OCI-LY7 (cell line): ENCODE data around the gene MAP1LC3B. TPM values are rescaled to one million over a fixed set of nuclear protein-coding genes. Genes with fewer than 3 reads are reported as not detected.
"Not testable (repeated sequence)": the region's sequence is repeated elsewhere in the genome, so short reads cannot be mapped to it uniquely, and the experiment has no call there.

Experiments
- BruUV-seq: library from RNA; stranded (reverse); fragments of 400-500 nt; replicated peaks from 2 replicates; lab custom pipeline; 2021; lab: Mats Ljungman, UMichigan
- CTCF ChIA-PET: fragments of 300-600 bp; sonication (Branson Sonifier 250); formaldehyde crosslinking; loops from one replicate; lab custom pipeline; 2022; ENCODE audit warnings: antibody characterized with exemption; ENCODE audit not compliant: unreplicated experiment; lab: Charles Lee
- POLR2A ChIA-PET: fragments of 300-600 bp; sonication (Branson Sonifier 250); formaldehyde crosslinking; loops from one replicate; lab custom pipeline; 2022; ENCODE audit warnings: antibody characterized with exemption; lab: Charles Lee
- DNase-seq: peaks from one replicate; pipeline ENCODE4 v3.0.0-alpha.2; 2015; ENCODE audit warnings: low spot score
- H2AFZ ChIP-seq: fragments of 200-600 bp; sonication (generic), shearing (Covaris generic); 2 replicates; pipeline ENCODE4 v1.6.1; 2014; ENCODE audit warnings: mild to moderate bottlenecking, antibody characterized with exemption, low read length, moderate library complexity
- H3K27ac ChIP-seq: fragments of 200-600 bp; sonication (generic); 2 replicates; pipeline ENCODE4 v1.5.1; 2014; ENCODE audit warnings: mixed run types, low read depth, mild to moderate bottlenecking, moderate library complexity, low read length, inconsistent platforms; ENCODE audit not compliant: poor library complexity, severe bottlenecking
- H3K36me3 ChIP-seq: fragments of 200-600 bp; sonication (generic); 2 replicates; pipeline ENCODE4 v1.6.1; 2014; ENCODE audit warnings: mild to moderate bottlenecking, antibody characterized with exemption, low read length, moderate library complexity, mixed read lengths; ENCODE audit not compliant: insufficient read depth
- H3K4me1 ChIP-seq: fragments of 200-600 bp; sonication (generic); 2 replicates; pipeline ENCODE4 v1.5.1; 2014; ENCODE audit warnings: mild to moderate bottlenecking, low read length; ENCODE audit not compliant: insufficient read depth, poor library complexity, severe bottlenecking
- H3K4me2 ChIP-seq: fragments of 200-600 bp; sonication (generic); 2 replicates; pipeline ENCODE4 v1.6.1; 2014; ENCODE audit warnings: mild to moderate bottlenecking, low read length
- H3K4me3 ChIP-seq: fragments of 200-600 bp; sonication (generic); 2 replicates; pipeline ENCODE4 v1.5.1; 2014; ENCODE audit warnings: mild to moderate bottlenecking, low read depth, low read length; ENCODE audit not compliant: poor library complexity, severe bottlenecking
- H3K79me2 ChIP-seq: fragments of 200-600 bp; sonication (generic); 2 replicates; pipeline ENCODE4 v1.6.1; 2016; ENCODE audit warnings: low read depth, mild to moderate bottlenecking, low read length, moderate library complexity, mixed read lengths; ENCODE audit not compliant: insufficient read depth
- H3K9me2 ChIP-seq: fragments of 200-600 bp; sonication (generic); 2 replicates; pipeline ENCODE4 v1.6.1; 2016; ENCODE audit warnings: mild to moderate bottlenecking, low read length, mixed read lengths; ENCODE audit not compliant: insufficient read depth
- H3K9me3 ChIP-seq: fragments of 200-600 bp; sonication (generic); 2 replicates; pipeline ENCODE4 v1.6.1; 2014; ENCODE audit warnings: mild to moderate bottlenecking, mixed run types, low read length, mixed read lengths
- H4K20me1 ChIP-seq: fragments of 200-600 bp; sonication (generic); 2 replicates; pipeline ENCODE4 v1.6.1; 2014; ENCODE audit warnings: mild to moderate bottlenecking, antibody characterized with exemption, low read length, moderate library complexity, mixed read lengths; ENCODE audit not compliant: insufficient read depth
- CTCF ChIP-seq: fragments of 200-600 bp; sonication (generic); conservative IDR thresholded peaks from 2 replicates; pipeline ENCODE4 v1.5.1; 2014; ENCODE audit warnings: mild to moderate bottlenecking, antibody characterized with exemption, low read length, moderate library complexity, mixed read lengths
- EZH2phosphoT487 ChIP-seq: fragments of 200-600 bp; sonication (generic); IDR thresholded peaks from 2 replicates; pipeline ENCODE4 v1.6.1; 2018; ENCODE audit warnings: low read depth, borderline replicate concordance, mild to moderate bottlenecking, mixed run types, antibody characterized with exemption, low read length, moderate library complexity, mixed read lengths
- intact Hi-C: fragments of 100-400 bp; cut with micrococcal nuclease; formaldehyde crosslinking; loops from one replicate; pipeline ENCODE4 v1.10.0; 2022; ENCODE audit not compliant: unreplicated experiment
- total RNA-seq, 2 experiments: library from RNA; depleted of rRNA in 1 of 2; stranded (reverse); fragments of >200 nt in 1 of 2; shearing (Covaris generic) in 1 of 2; gene quantifications; 2 replicates each; pipeline ENCODE4 v1.2.3, GENCODE V29; 2014 to 2022

The MAP1LC3B gene
- total RNA-seq, 2 experiments from 2014 or later = 15.3 to 43.8 TPM

- BruUV-seq = no TSS peak
- H3K4me2 ChIP-seq = peak within 1 kb of the TSS; percentile 95
- H3K27ac ChIP-seq = peak within 1 kb of the TSS; percentile 74
- ChIA-PET POLR2A (interaction anchor here (0.5 to 3.8 kb wide), 5 partner anchors 10 to 443 kb away, joined by 4 to 19 read pairs (median 5); partner anchors contain the start of gene C16orf95), CTCF (interaction anchor here (1.2 kb wide), 1 partner anchor 11 kb away, joined by 15 read pairs; no protein-coding TSS in a partner anchor)
- H3K4me1 ChIP-seq = peaks cover 48% of the 10 kb centered on the region
- peaks cover 11% of the 10 kb centered on the region; the same call in 1 of the 2 replicates for H4K20me1 ChIP-seq
- no peaks in the 10 kb centered on the region for H3K9me3 ChIP-seq
- H3K4me3 ChIP-seq = peak within 1 kb of the TSS; percentile 93
- peaks cover 5% of the 10 kb centered on the region; the same call in 1 of the 2 replicates for H3K36me3 ChIP-seq
- no peak for TF ChIP-seq EZH2phosphoT487
- no peak for TF ChIP-seq CTCF
- peak; percentile 90 for DNase-seq
- intact Hi-C loops = loop anchor here (1.0 to 10.0 kb wide), 4 partner anchors 59 to 1479 kb away; partner anchors contain the start of gene C16orf95
- H3K79me2 ChIP-seq = peaks cover 30% of the 10 kb centered on the region
- no peaks in the 10 kb centered on the region for H3K9me2 ChIP-seq
- peak within 1 kb of the TSS; percentile 63 for H2AFZ ChIP-seq
These were observed 8.5 kb upstream of the MAP1LC3B start, which contains the start of gene FBXO31 for GRCh38 chr16:87383505-87384161. TSS of gene FBXO31 (minus strand) at chr16:87383776. CDS start at chr16:87383744, 32 bp downstream.

- Histone ChIP-seq H3K4me1 (peaks cover 55% of the 10 kb centered on the region), H4K20me1 (peaks cover 11% of the 10 kb centered on the region; the same call in 1 of the 2 replicates), H3K9me2 (no peaks in the 10 kb centered on the region), H3K9me3 (no peaks in the 10 kb centered on the region), H3K36me3 (0 out of 2 replicates have a peak, but pooled peaks cover under 1% of the 10 kb centered on the region), H3K27ac (peak overlapping the region; percentile 74), H3K79me2 (peaks cover 30% of the 10 kb centered on the region), H3K4me2 (peak overlapping the region; percentile 77), H2AFZ (peak overlapping the region; percentile 63), H3K4me3 (peak overlapping the region; percentile 93)
- POLR2A ChIA-PET = interaction anchor here (0.5 to 3.8 kb wide), 4 partner anchors 10 to 442 kb away, joined by 4 to 19 read pairs (median 7); partner anchors contain the start of gene C16orf95
- BruUV-seq = no TSS peak
- no peak for DNase-seq
- CTCF ChIA-PET = interaction anchor here (0.7 to 1.2 kb wide), 2 partner anchors 10 to 12 kb away, joined by 3 to 15 read pairs; no protein-coding TSS in a partner anchor
- no peak for TF ChIP-seq EZH2phosphoT487
- TF ChIP-seq CTCF = 0 out of 2 replicates have a peak, but pooled peaks have one; percentile 19
- intact Hi-C loops = loop anchor here (10.0 kb wide), 2 partner anchors 390 to 1480 kb away; no protein-coding TSS in a partner anchor
These were observed 7.8 kb upstream of the MAP1LC3B start for GRCh38 chr16:87384162-87384874.

- H3K27ac ChIP-seq = peak overlapping the region; percentile 74
- intact Hi-C loops = loop anchor here (10.0 kb wide), 2 partner anchors 390 to 1480 kb away; no protein-coding TSS in a partner anchor
- not testable (repeated sequence) for BruUV-seq, DNase-seq, H3K9me2 ChIP-seq, H3K36me3 ChIP-seq, H3K9me3 ChIP-seq
- peaks cover 30% of the 10 kb centered on the region for H3K79me2 ChIP-seq
- peak overlapping the region; percentile 93 for H3K4me3 ChIP-seq
- peak overlapping the region; percentile 63; the same call in 1 of the 2 replicates for H2AFZ ChIP-seq
- H3K4me2 ChIP-seq = peak overlapping the region; percentile 77
- ChIA-PET CTCF (interaction anchor here (0.7 kb wide), 1 partner anchor 10 kb away, joined by 3 read pairs; no protein-coding TSS in a partner anchor), POLR2A (interaction anchor here (3.8 kb wide), 1 partner anchor 67 kb away, joined by 19 read pairs; the partner anchor contains the start of gene C16orf95)
- H3K4me1 ChIP-seq = peaks cover 59% of the 10 kb centered on the region
- peaks cover 11% of the 10 kb centered on the region; the same call in 1 of the 2 replicates for H4K20me1 ChIP-seq
These were observed 7.3 kb upstream of the MAP1LC3B start for GRCh38 chr16:87384875-87385167.
